GM21526 (cell line): ENCODE measurements around the gene GMCL2.
"Not testable (repeated sequence)": the region's sequence is repeated elsewhere in the genome, so short reads cannot be mapped to it uniquely, and the experiment has no call there.

Experiments used
- ATAC-seq: cut with Tn5 transposase; IDR thresholded peaks from one replicate; pipeline ENCODE4 v1.9.1; 2021; ENCODE audit warnings: moderate library complexity; ENCODE audit not compliant: unreplicated experiment, low FRiP score

The GMCL2 gene, protein sequence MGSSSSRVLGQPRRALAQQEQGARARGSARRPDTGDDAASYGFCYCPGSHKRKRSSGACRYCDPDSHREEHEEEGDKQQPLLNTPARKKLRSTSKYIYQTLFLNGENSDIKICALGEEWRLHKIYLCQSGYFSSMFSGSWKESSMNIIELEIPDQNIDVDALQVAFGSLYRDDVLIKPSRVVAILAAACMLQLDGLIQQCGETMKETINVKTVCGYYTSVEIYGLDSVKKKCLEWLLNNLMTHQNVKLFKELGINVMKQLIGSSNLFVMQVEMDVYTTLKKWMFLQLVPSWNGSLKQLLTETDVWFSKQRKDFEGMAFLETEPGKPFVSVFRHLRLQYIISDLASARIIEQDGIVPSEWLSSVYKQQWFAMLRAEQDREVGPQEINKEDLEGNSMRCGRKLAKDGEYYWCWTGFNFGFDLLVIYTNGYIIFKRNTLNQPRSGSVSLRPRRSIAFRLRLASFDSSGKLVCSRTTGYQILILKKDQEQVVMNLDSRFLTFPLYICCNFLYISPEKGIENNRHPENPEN

DNA sequence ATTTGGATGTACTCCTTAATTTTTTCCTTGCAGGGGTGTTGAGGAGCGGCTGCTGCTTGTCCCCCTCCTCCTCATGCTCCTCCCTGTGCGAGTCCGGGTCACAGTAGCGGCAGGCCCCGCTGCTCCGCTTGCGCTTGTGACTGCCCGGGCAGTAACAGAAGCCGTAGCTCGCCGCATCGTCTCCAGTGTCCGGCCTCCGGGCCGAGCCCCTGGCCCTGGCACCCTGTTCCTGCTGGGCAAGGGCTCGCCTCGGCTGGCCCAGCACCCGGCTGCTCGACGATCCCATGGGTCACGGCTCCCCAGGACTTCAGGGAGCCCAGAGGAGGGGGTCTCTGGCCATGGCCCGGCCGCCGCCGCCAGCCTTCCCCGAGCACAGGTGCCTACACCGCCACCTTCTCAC lies at the start of gene GMCL2:
TSS of gene GMCL2 (minus strand) at position 358 of the 400 bp plus-strand sequence. CDS start at position 286, 72 bp downstream.
- ATAC-seq, result no peak

- ATAC-seq, result no peak
Measured at GRCh38 chr5:178236679-178237078, 49.5 kb upstream of the GMCL2 start.

GRCh38 chr5:178236126-178236525 lies 49.0 kb upstream of the GMCL2 start:
- no peak for ATAC-seq

DNA sequence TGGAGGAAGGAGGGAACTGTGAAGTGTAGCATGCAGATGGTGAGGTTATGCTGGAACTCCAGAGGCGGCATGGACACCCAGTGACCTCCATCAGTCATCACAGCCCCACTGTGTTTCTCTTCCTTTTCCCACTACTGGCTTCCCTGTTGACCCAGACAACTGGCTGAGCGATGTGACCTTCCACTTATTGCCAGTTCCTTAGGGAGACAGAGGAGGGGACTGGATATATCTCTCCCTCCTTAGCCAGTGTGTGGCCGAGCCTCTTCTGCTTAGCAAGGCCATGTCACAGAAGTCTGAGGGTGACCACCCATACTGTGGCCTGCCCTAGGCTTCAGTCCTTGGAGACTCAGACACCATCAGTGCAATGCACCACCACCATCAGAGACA lies 48.4 kb upstream of the GMCL2 start:
- no peak for ATAC-seq

- peak; percentile 36 for ATAC-seq
Measured at GRCh38 chr5:178234750-178235587, 47.8 kb upstream of the GMCL2 start.

- ATAC-seq, result no peak
Measured at GRCh38 chr5:178234121-178234749, 47.1 kb upstream of the GMCL2 start.

DNA sequence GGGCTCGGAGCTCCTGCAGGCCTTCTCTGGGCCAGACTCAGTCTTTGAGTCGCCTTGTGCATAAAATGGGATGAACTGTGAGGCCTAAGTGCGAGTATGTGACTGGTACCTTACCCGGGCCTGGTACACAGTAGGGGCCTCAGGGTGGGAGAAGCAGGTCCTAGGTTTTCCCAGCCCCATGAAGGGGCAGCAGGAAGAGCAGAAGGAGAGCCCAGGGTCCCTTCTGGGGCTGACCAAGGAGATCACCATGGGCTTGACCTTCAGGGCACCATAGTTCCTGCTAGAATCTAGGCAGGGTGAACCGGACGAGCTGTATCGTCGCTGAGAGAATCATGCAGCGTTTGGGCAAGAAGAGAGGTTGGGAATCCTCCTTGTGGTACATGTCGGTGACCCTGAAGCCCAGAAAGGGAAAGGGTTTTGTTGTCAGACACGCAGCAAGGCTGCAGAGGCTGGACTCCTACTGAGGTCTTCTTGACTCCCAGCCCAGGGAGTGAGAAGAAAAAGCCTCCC lies 45.8 kb upstream of the GMCL2 start:
- ATAC-seq, result no peak

DNA sequence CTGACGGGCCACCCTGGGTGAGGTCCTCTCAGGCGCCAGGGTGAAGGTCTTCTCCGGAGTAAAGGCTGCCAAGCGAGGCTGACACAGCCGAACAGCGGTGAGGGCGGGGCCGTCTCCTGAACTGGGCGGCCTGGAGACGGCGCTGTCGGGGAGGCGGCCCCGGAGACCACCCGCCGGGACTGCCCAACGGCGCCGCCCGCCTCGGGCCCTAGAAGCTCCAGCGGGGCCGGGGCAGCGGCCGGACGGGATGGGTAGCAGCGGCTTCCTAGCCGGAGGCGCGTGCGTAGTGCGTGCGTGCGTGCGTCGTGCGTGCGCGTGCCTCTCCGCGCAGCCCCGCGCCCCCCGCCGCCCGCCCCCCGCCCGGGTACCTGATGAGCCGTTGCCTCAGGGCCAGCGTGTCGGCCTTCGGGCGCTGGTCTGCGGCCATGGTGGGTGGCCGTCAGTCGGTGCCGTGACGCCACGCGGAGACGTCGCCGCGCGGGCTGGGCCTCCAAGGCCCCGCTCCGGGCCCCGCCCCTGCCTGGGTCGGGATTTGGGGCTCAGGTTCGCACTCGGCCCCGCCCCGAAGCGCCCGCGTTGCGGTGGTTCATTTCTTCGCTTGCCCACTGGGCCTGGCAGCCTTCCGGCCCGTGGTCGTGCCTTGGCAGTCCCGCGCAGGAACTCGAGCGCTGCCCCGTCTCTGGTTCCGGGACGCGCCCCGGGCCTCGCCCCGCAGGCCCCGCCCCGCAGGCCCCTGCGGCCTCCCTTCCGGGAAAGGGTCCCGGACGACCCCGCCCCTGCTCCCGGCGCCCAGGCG lies 45.2 kb upstream of the GMCL2 start, which contains the start of gene PHYKPL:
TSS of gene PHYKPL (minus strand) at position 679 of the 796 bp plus-strand sequence. CDS start at position 427, 252 bp downstream.
- peak; percentile 51 for ATAC-seq

DNA sequence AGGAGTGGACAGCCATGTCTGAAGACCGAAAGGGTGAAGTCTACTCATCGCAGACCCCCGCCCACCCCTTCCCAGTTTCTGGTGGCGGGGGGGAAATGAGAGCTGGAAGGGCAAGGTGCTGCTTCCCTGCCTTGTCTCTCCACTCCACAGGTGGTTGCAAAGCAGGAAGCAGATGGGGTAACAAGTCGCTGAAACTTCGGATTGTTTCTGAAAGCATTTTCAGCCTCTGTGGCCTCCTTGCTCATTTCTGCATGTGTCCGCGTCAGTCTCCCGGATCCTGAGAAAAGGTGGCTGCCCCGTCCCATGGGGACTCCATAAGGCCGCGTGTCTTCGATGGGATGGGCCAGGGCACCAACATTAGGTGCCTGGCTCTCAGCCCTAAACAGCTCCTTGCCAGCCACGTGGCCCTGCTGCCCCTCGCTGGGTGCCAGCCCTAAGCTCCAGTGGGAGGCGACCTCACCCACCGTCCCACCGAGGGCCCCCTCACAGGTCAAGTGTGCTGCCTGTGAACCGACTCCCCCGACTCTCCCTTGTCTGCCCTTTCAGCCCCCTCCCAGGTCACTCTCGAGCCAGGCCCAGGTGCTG lies 44.5 kb upstream of the GMCL2 start:
- ATAC-seq, result no peak

DNA sequence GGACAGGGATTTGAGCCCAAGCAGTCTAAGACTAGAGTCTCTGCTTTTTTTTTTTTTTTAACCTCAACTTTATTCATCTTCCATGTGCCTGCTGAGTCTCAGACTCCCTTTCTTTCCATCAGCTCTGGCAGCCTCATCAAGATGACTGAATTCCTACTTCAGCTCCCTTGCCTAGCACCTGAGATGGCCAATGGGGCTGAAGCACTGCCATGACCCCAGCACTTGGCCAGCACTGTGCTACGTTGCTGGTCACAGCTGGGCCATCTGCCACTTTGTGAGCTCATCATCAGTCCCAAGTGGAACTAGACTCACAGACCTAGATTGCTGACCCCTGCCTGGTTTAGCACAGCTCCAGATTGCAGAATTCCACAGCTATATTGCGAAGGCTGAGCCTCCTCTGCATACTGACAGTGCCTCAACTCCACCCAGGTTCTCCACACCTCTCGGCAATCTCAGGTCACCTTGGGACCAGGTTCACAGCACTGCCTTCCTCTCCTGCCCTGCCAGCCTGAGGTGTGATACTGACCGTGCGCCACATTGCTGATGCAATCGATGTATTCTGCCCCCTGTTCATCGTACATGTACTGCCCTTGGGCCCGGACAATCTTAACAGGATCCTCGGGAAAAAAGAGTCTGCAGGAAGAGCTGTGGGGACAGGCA lies 43.8 kb upstream of the GMCL2 start:
- ATAC-seq, result no peak

GRCh38 chr5:178229861-178230260 lies 42.7 kb upstream of the GMCL2 start:
- ATAC-seq, result no peak

- ATAC-seq, result not testable (repeated sequence)
Measured at GRCh38 chr5:178229111-178229510, 41.9 kb upstream of the GMCL2 start.

- no peak for ATAC-seq
Measured at GRCh38 chr5:178228609-178229008, 41.4 kb upstream of the GMCL2 start.

DNA sequence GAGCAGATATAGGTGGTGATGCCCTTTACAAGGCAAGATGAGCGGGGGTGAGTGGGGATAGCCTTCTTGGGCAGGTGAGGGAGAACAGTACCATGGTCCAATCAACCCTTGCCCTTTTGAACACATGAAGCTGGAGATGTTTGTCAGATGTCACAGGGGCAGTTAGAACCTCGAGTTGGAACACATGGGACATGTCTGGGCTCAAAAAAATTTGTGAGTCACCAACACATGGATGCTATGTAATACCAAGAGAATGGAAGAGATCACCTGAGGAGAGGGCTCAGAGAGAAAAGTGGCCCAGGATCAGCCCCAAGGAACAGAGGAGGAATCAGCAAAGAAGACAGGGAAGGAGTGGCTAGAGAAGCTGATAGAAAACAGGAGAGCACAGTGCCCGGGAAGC lies 40.8 kb upstream of the GMCL2 start:
- no peak for ATAC-seq

- ATAC-seq, result no peak
Measured at GRCh38 chr5:178227138-178227659, 40.0 kb upstream of the GMCL2 start.

GRCh38 chr5:178225174-178225573 lies 38.0 kb upstream of the GMCL2 start:
- no peak for ATAC-seq

DNA sequence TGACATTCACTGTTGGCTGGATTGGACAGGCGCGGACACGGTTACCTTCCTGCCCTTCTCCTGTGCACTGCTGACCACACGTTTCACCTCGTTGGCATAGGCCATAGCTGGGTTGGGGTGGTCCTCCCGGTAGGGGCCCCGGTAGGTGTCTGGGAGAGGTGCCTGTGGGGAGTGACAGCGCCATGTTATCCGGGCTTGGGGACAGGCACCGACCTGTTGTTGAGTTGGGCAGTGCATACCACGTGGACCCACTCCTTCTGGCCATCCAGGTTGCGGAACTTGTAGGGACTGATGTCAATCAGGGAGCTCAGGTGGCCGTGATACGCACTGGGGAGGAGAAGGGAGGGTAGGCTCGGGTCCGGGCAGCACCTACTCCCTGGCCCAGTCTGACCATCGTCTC lies 37.2 kb upstream of the GMCL2 start:
- no peak for ATAC-seq

DNA sequence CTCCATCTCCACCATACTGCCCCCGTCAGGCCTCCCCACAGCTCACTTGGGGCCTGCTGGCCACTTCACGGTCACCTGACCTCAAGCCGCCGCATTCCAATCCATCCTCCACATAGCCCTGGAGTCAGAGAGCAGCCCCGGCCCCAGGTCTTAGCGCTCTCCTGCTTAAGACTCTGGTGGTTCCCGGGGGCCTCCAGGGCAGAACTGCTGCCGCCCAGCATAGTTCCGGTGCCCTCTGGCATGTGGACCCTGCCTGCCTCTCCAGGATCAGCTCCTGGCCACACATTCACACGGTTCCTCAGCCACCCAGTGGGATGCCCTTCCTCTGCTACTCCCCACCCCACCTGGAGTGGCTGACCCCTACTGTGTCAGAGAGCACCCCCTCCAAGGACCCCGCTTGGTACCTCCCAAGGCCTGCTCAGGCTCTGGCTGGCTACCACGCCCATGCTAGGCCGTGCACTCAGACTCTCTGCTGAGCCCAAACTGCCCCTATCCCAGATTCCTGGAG lies 36.7 kb upstream of the GMCL2 start:
- no peak for ATAC-seq
